ENCODE data around the gene TMSB10.

DNA sequence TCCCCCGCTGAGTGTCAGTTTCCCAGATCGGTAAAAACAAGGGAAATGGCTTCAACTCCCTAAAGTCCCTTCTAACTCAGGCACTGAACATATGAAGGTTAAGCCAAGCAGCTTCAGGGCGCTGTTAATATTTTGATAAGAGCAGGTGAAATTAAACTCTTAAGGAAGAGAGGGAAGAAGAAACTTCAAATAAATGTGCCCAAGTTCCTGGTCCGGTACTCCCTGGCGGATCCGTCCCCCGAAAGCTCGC is 25.1 kb upstream of the TMSB10 start:
- TF ChIP-seq, protein P1, sequence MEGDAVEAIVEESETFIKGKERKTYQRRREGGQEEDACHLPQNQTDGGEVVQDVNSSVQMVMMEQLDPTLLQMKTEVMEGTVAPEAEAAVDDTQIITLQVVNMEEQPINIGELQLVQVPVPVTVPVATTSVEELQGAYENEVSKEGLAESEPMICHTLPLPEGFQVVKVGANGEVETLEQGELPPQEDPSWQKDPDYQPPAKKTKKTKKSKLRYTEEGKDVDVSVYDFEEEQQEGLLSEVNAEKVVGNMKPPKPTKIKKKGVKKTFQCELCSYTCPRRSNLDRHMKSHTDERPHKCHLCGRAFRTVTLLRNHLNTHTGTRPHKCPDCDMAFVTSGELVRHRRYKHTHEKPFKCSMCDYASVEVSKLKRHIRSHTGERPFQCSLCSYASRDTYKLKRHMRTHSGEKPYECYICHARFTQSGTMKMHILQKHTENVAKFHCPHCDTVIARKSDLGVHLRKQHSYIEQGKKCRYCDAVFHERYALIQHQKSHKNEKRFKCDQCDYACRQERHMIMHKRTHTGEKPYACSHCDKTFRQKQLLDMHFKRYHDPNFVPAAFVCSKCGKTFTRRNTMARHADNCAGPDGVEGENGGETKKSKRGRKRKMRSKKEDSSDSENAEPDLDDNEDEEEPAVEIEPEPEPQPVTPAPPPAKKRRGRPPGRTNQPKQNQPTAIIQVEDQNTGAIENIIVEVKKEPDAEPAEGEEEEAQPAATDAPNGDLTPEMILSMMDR (conservative IDR thresholded peaks at IDR 0.05; ENCODE audit: low read depth, low read length) = no peak
- TF ChIP-seq EZH2phosphoT487 (IDR thresholded peaks at IDR 0.05; ENCODE audit: borderline replicate concordance, low read length) = no peak

Measured in PC-3 (cell line).